CD14-positive monocyte (primary cell): ENCODE results near the gene PRRT1. TPM values are rescaled to one million over a fixed set of nuclear protein-coding genes. Genes with fewer than 3 reads are reported as not detected.

Experiments
- DNase-seq, 3 donors: peaks; one replicate each; pipeline ENCODE4 v3.0.0-alpha.2; 2011 to 2022
- H2AFZ ChIP-seq: 2 replicates; pipeline ENCODE4 v1.6.0; 2012; ENCODE audit warnings: mild to moderate bottlenecking, low read depth, low read length, inconsistent platforms; ENCODE audit not compliant: insufficient read depth, poor library complexity, severe bottlenecking
- H3K27ac ChIP-seq, 2 donors: 1 replicate in 1 of 2; 2 replicates in 1 of 2; pipeline ENCODE4 v1.5.1; 2012 to 2013; ENCODE audit warnings: low read length in 2 of 2, control low read depth in 1 of 2, inconsistent platforms in 1 of 2, low read depth in 1 of 2, mild to moderate bottlenecking in 1 of 2
- H3K27me3 ChIP-seq, 2 donors: one replicate each; pipeline versions ENCODE4 v1.6.0 to v1.6.1; 2011 to 2013; ENCODE audit warnings: low read length in 2 of 2; ENCODE audit not compliant: control insufficient read depth in 2 of 2, insufficient read depth in 2 of 2
- H3K36me3 ChIP-seq, 2 donors: replicated peaks in 1 of 2; 1 replicate in 1 of 2; 2 replicates in 1 of 2; pipeline versions ENCODE4 v1.5.1 to v1.6.1; 2012 to 2013; ENCODE audit warnings: low read length in 2 of 2, control low read depth in 1 of 2, inconsistent platforms in 1 of 2, mild to moderate bottlenecking in 1 of 2; ENCODE audit not compliant: insufficient read depth in 2 of 2, control insufficient read depth in 1 of 2
- H3K4me1 ChIP-seq, 2 donors: 1 replicate in 1 of 2; 2 replicates in 1 of 2; pipeline versions ENCODE4 v1.5.1 to v1.6.1; 2012 to 2013; ENCODE audit warnings: low read length in 2 of 2, control low read depth in 1 of 2, inconsistent platforms in 1 of 2, mild to moderate bottlenecking in 1 of 2, moderate library complexity in 1 of 2; ENCODE audit not compliant: insufficient read depth in 2 of 2, control insufficient read depth in 1 of 2
- H3K4me2 ChIP-seq: replicated peaks from 2 replicates; pipeline ENCODE3; 2012; ENCODE audit warnings: low read length, moderate library complexity, mild to moderate bottlenecking; ENCODE audit not compliant: poor library complexity, severe bottlenecking; ENCODE audit errors: extremely low read depth
- H3K4me3 ChIP-seq, 3 experiments: fragments of 200-600 bp in 1 of 3; sonication (generic) in 1 of 3; replicated peaks in 1 of 3; 1 replicate in 2 of 3; 2 replicates in 1 of 3; pipeline ENCODE4 v1.5.1; 2011 to 2013; ENCODE audit warnings: low read length in 3 of 3, mild to moderate bottlenecking in 3 of 3, control low read depth in 2 of 3, low read depth in 2 of 3, inconsistent platforms in 1 of 3, moderate library complexity in 1 of 3
- H3K79me2 ChIP-seq: 2 replicates; pipeline ENCODE4 v1.6.0; 2012; ENCODE audit warnings: mild to moderate bottlenecking, control low read depth, inconsistent platforms, low read length, moderate library complexity; ENCODE audit not compliant: insufficient read depth
- H3K9ac ChIP-seq: 2 replicates; pipeline ENCODE4 v1.6.0; 2017; ENCODE audit warnings: low read length, mild to moderate bottlenecking; ENCODE audit not compliant: insufficient read depth, poor library complexity, severe bottlenecking
- H3K9me3 ChIP-seq, 2 donors: replicated peaks in 1 of 2; 1 replicate in 1 of 2; 2 replicates in 1 of 2; pipeline versions ENCODE4 v1.5.1 to v1.6.1; 2012 to 2013; ENCODE audit warnings: low read length in 2 of 2, control low read depth in 1 of 2; ENCODE audit not compliant: control insufficient read depth in 1 of 2, insufficient read depth in 1 of 2
- H4K20me1 ChIP-seq: 2 replicates; pipeline ENCODE4 v1.6.0; 2012; ENCODE audit warnings: mild to moderate bottlenecking, low read length, control low read depth, moderate library complexity; ENCODE audit not compliant: insufficient read depth
- H3K27ac Mint-ChIP-seq, 7 donors: one replicate each; pipeline ENCODE4 v1.8.0; 2020; ENCODE audit warnings: mild to moderate bottlenecking in 7 of 7, mixed read lengths in 7 of 7, moderate library complexity in 6 of 7, inconsistent platforms in 2 of 7
- H3K27me3 Mint-ChIP-seq, 3 donors: one replicate each; pipeline ENCODE4 v1.8.0; 2021 to 2022; ENCODE audit warnings: low read depth in 3 of 3, mild to moderate bottlenecking in 3 of 3, mixed read lengths in 3 of 3, moderate library complexity in 3 of 3, inconsistent platforms in 1 of 3
- H3K36me3 Mint-ChIP-seq, 2 donors: one replicate each; pipeline ENCODE4 v1.8.0; 2020; ENCODE audit warnings: mixed read lengths in 2 of 2, inconsistent platforms in 1 of 2, mild to moderate bottlenecking in 1 of 2
- H3K4me1 Mint-ChIP-seq: one replicate; pipeline ENCODE4 v1.8.0; 2020; ENCODE audit warnings: mild to moderate bottlenecking, mixed read lengths
- H3K4me3 Mint-ChIP-seq, 2 donors: one replicate each; pipeline ENCODE4 v1.8.0; 2020; ENCODE audit warnings: mild to moderate bottlenecking in 2 of 2, mixed read lengths in 2 of 2, moderate library complexity in 1 of 2
- H3K9me3 Mint-ChIP-seq, 7 donors: one replicate each; pipeline ENCODE4 v1.8.0; 2020 to 2022; ENCODE audit warnings: mixed read lengths in 7 of 7, mild to moderate bottlenecking in 6 of 7, moderate library complexity in 6 of 7, inconsistent platforms in 2 of 7
- CTCF ChIP-seq: fragments of 200-600 bp; IDR thresholded peaks from one replicate; pipeline ENCODE4 v1.8.0; 2022; ENCODE audit warnings: antibody characterized with exemption, mild to moderate bottlenecking
- WGBS: methylation state at CpG from one replicate; pipeline ENCODE4 v1.1.5; 2013; ENCODE audit warnings: missing lambda C conversion rate; ENCODE audit not compliant: insufficient coverage; 5-methylcytosine and 5-hydroxymethylcytosine counted together
- intact Hi-C, 2 donors: fragments of 100-400 bp; cut with micrococcal nuclease; formaldehyde crosslinking; loops; one replicate each; pipeline versions ENCODE4 v1.15.0 to v1.15.1; 2023
- polyA plus RNA-seq, 3 donors: library from polyadenylated mRNA; depleted of rRNA in 1 of 3; unstranded in 2 of 3; stranded (reverse) in 1 of 3; fragments of 300-500 nt in 2 of 3; fragments of >200 nt in 1 of 3; fragmentation: Illumina TruSeq in 2 of 3; gene quantifications; 1 replicate in 2 of 3; 2 replicates in 1 of 3; pipeline ENCODE4 v1.2.3, GENCODE V29; 2012 to 2021

The PRRT1 gene
- polyA plus RNA-seq, 3 donors: not detected

GRCh38 chr6:32183030-32183429, 31.3 kb upstream of the PRRT1 start:
- Histone ChIP-seq H3K9ac (no peak overlapping the region), H3K27ac (peak overlapping the region; percentile 11 to 62), H4K20me1 (peaks cover 7% of the 10 kb centered on the region), H3K4me2 (no peak overlapping the region), H3K79me2 (peaks cover 64% of the 10 kb centered on the region), H3K4me3 (no peak overlapping the region), H3K36me3 (peaks cover 55 to 71% of the 10 kb centered on the region in 2 donors), H3K4me1 (peaks cover 54 to 61% of the 10 kb centered on the region in 2 donors), H3K27me3 (no peaks in the 10 kb centered on the region), H2AFZ (no peak overlapping the region), H3K9me3 (no peaks in the 10 kb centered on the region)
- H3K27ac Mint-ChIP-seq: peak overlapping the region in 3 of 7 donors; percentile 77 to 84 (median 78)
- H3K4me3 Mint-ChIP-seq: no peak overlapping the region
- H3K27me3 Mint-ChIP-seq: peaks cover 0 to 3% (median 2%) of the 10 kb centered on the region in 3 donors
- H3K9me3 Mint-ChIP-seq: no peaks in the 10 kb centered on the region
- no peak for TF ChIP-seq CTCF
- peaks cover 58 to 71% of the 10 kb centered on the region in 2 donors for H3K36me3 Mint-ChIP-seq
- WGBS: no CpG with 5 or more reads among the region's 3 CpGs
- no peak for DNase-seq
- peaks cover 72% of the 10 kb centered on the region for H3K4me1 Mint-ChIP-seq
- intact Hi-C loops: no loop called here

- WGBS: 92% methylated on average over 4 of the region's 10 CpGs
- Histone ChIP-seq H4K20me1 (peaks cover 2% of the 10 kb centered on the region), H3K4me1 (peaks cover 49 to 58% of the 10 kb centered on the region in 2 donors), H3K4me2 (no peak overlapping the region), H3K27me3 (no peaks in the 10 kb centered on the region), H3K27ac (peak overlapping the region; percentile 27 to 62), H3K4me3 (no peak overlapping the region), H3K9me3 (no peaks in the 10 kb centered on the region), H3K79me2 (peaks cover 59% of the 10 kb centered on the region), H3K9ac (no peak overlapping the region), H3K36me3 (peaks cover 50 to 66% of the 10 kb centered on the region in 2 donors), H2AFZ (no peak overlapping the region)
- H3K4me3 Mint-ChIP-seq: no peak overlapping the region
- intact Hi-C loops: no loop called here
- DNase-seq: no peak
- H3K27ac Mint-ChIP-seq: peak overlapping the region; percentile 49 to 84 (median 77)
- peaks cover 69% of the 10 kb centered on the region for H3K4me1 Mint-ChIP-seq
- H3K27me3 Mint-ChIP-seq: peaks cover 0 to 3% (median 2%) of the 10 kb centered on the region in 3 donors
- peaks cover 54 to 66% of the 10 kb centered on the region in 2 donors for H3K36me3 Mint-ChIP-seq
- no peak for TF ChIP-seq CTCF
- no peaks in the 10 kb centered on the region for H3K9me3 Mint-ChIP-seq
These were observed 30.8 kb upstream of the PRRT1 start for GRCh38 chr6:32182555-32182981.
